HEK293 (cell line): ENCODE results near the gene ACTR8.

Experiments
- CTCF ChIA-PET: fragments of 350-600 bp; formaldehyde crosslinking; extraction: SDS; loops from one replicate; lab custom pipeline; 2021; ENCODE audit warnings: antibody characterized with exemption; lab: Yijun Ruan, JAX
- POLR2A ChIA-PET: fragments of 300-600 bp; formaldehyde crosslinking; extraction: SDS; loops from one replicate; lab custom pipeline; 2020; ENCODE audit warnings: antibody characterized with exemption, inconsistent platforms; lab: Yijun Ruan, JAX
- H3K27ac ChIP-seq: fragments of 200-500 bp; sonication (Bioruptor generic); 2 replicates; pipeline ENCODE4 v1.5.1; 2014; ENCODE audit warnings: low read depth, low read length, control low read depth, inconsistent platforms; ENCODE audit errors: extremely low read depth
- H3K36me3 ChIP-seq, 2 experiments: fragments of 200-500 bp in 1 of 2; sonication (Bioruptor generic) in 1 of 2; 1 replicate in 1 of 2; 2 replicates in 1 of 2; pipeline ENCODE4 v1.5.1; 2014 to 2017; ENCODE audit warnings: inconsistent platforms in 2 of 2, low read length in 2 of 2; ENCODE audit not compliant: control insufficient read depth in 2 of 2, insufficient read depth in 1 of 2
- H3K4me1 ChIP-seq: fragments of 200-500 bp; sonication (Bioruptor generic); 2 replicates; pipeline ENCODE4 v1.5.1; 2014; ENCODE audit warnings: mild to moderate bottlenecking, low read length, inconsistent platforms; ENCODE audit not compliant: control insufficient read depth, insufficient read depth
- H3K4me3 ChIP-seq: 2 replicates; pipeline ENCODE4 v1.5.1; 2011; ENCODE audit warnings: low read depth, mild to moderate bottlenecking, control low read depth, low read length, moderate library complexity
- H3K9me3 ChIP-seq: fragments of 200-500 bp; sonication (Bioruptor generic); 2 replicates; pipeline ENCODE4 v1.5.1; 2014; ENCODE audit warnings: low read depth, low read length, inconsistent platforms; ENCODE audit not compliant: control insufficient read depth, insufficient read depth
- GFI1B ChIP-seq: fragments of 450-650 bp; formaldehyde crosslinking; IDR thresholded peaks from 2 replicates; pipeline ENCODE4 v1.5.1; 2016; ENCODE audit warnings: missing biosample characterization, missing genetic modification characterization
- GLIS1 ChIP-seq: fragments of 450-650 bp; formaldehyde crosslinking; IDR thresholded peaks from 2 replicates; pipeline ENCODE4 v1.5.1; 2016; ENCODE audit warnings: missing biosample characterization, missing genetic modification characterization
- PBX3 ChIP-seq: sonication (generic); formaldehyde crosslinking; IDR thresholded peaks from 2 replicates; pipeline ENCODE4 v1.8.1; 2022; ENCODE audit warnings: mild to moderate bottlenecking, moderate library complexity, missing genetic modification reagents
- PRDM1 ChIP-seq: fragments of 450-650 bp; formaldehyde crosslinking; IDR thresholded peaks from 2 replicates; pipeline ENCODE4; 2016; ENCODE audit warnings: missing biosample characterization, missing genetic modification characterization
- SCRT2 ChIP-seq: fragments of 450-650 bp; formaldehyde crosslinking; IDR thresholded peaks from 2 replicates; pipeline ENCODE4 v1.5.1; 2016; ENCODE audit warnings: missing biosample characterization, missing genetic modification characterization
- YY2 ChIP-seq: fragments of 450-650 bp; formaldehyde crosslinking; IDR thresholded peaks from 2 replicates; pipeline ENCODE4 v1.5.1; 2016; ENCODE audit warnings: missing biosample characterization, missing genetic modification characterization
- ZNF132 ChIP-seq: fragments of 450-650 bp; formaldehyde crosslinking; IDR thresholded peaks from 2 replicates; pipeline ENCODE4 v1.5.1; 2017; ENCODE audit warnings: missing biosample characterization, missing genetic modification characterization, borderline replicate concordance
- ZNF148 ChIP-seq: fragments of 450-650 bp; formaldehyde crosslinking; IDR thresholded peaks from 2 replicates; pipeline ENCODE4 v1.5.0; 2017; ENCODE audit warnings: missing biosample characterization, missing genetic modification characterization, borderline replicate concordance
- ZNF157 ChIP-seq: fragments of 450-650 bp; formaldehyde crosslinking; IDR thresholded peaks from 2 replicates; pipeline ENCODE4 v1.5.1; 2016; ENCODE audit warnings: missing biosample characterization, missing genetic modification characterization
- ZNF174 ChIP-seq: fragments of 450-650 bp; formaldehyde crosslinking; IDR thresholded peaks from 2 replicates; pipeline ENCODE4 v1.5.0; 2017; ENCODE audit warnings: missing biosample characterization, mild to moderate bottlenecking, missing genetic modification characterization
- ZNF302 ChIP-seq: fragments of 450-650 bp; formaldehyde crosslinking; IDR thresholded peaks from 2 replicates; pipeline ENCODE4 v1.5.1; 2016; ENCODE audit warnings: missing biosample characterization, missing genetic modification characterization, low read depth
- ZNF510 ChIP-seq: fragments of 450-650 bp; formaldehyde crosslinking; IDR thresholded peaks from 2 replicates; pipeline ENCODE4 v1.5.1; 2018; ENCODE audit warnings: mild to moderate bottlenecking, missing genetic modification characterization, missing biosample characterization; ENCODE audit not compliant: insufficient replicate concordance
- ZNF585B ChIP-seq: fragments of 450-650 bp; formaldehyde crosslinking; IDR thresholded peaks from 2 replicates; pipeline ENCODE4 v1.5.1; 2016; ENCODE audit warnings: missing biosample characterization, missing genetic modification characterization
- ZNF600 ChIP-seq: fragments of 450-650 bp; formaldehyde crosslinking; IDR thresholded peaks from 2 replicates; pipeline ENCODE4 v1.5.1; 2016; ENCODE audit warnings: missing biosample characterization, missing genetic modification characterization
- ZNF610 ChIP-seq: fragments of 450-650 bp; formaldehyde crosslinking; IDR thresholded peaks from 2 replicates; pipeline ENCODE4 v1.5.1; 2016; ENCODE audit warnings: missing biosample characterization, missing genetic modification characterization, borderline replicate concordance
- ZNF621 ChIP-seq: fragments of 450-650 bp; formaldehyde crosslinking; IDR thresholded peaks from 2 replicates; pipeline ENCODE4 v1.5.1; 2017; ENCODE audit warnings: missing biosample characterization, missing genetic modification characterization
- ZNF623 ChIP-seq: fragments of 450-650 bp; formaldehyde crosslinking; IDR thresholded peaks from 2 replicates; pipeline ENCODE4 v1.5.1; 2016; ENCODE audit warnings: missing biosample characterization, missing genetic modification characterization
- ZNF660 ChIP-seq: fragments of 450-650 bp; IDR thresholded peaks from 2 replicates; pipeline ENCODE4 v1.5.1; 2018; ENCODE audit warnings: missing biosample characterization, mild to moderate bottlenecking, missing genetic modification characterization
- ZNF664 ChIP-seq: fragments of 450-650 bp; formaldehyde crosslinking; IDR thresholded peaks from 2 replicates; pipeline ENCODE4 v1.5.1; 2016; ENCODE audit warnings: missing biosample characterization, missing genetic modification characterization
- ZNF670 ChIP-seq: fragments of 450-650 bp; formaldehyde crosslinking; IDR thresholded peaks from 2 replicates; pipeline ENCODE4 v1.5.1; 2016; ENCODE audit warnings: missing biosample characterization, missing genetic modification characterization, low read depth
- ZNF707 ChIP-seq: fragments of 450-650 bp; formaldehyde crosslinking; IDR thresholded peaks from 2 replicates; pipeline ENCODE4 v1.5.1; 2016; ENCODE audit warnings: missing biosample characterization, missing genetic modification characterization
- ZNF747 ChIP-seq: fragments of 450-650 bp; formaldehyde crosslinking; IDR thresholded peaks from 2 replicates; pipeline ENCODE4 v1.5.1; 2016; ENCODE audit warnings: missing biosample characterization, missing genetic modification characterization
- ZNF777 ChIP-seq: fragments of 450-650 bp; formaldehyde crosslinking; IDR thresholded peaks from 2 replicates; pipeline ENCODE4 v1.5.1; 2017; ENCODE audit warnings: missing biosample characterization, missing genetic modification characterization, borderline replicate concordance
- ZNF830 ChIP-seq: fragments of 450-650 bp; IDR thresholded peaks from 2 replicates; pipeline ENCODE4 v1.5.0; 2018; ENCODE audit warnings: missing biosample characterization, missing genetic modification characterization, low read depth, mild to moderate bottlenecking, moderate library complexity
- ZSCAN18 ChIP-seq: fragments of 450-650 bp; formaldehyde crosslinking; IDR thresholded peaks from 2 replicates; pipeline ENCODE4 v1.5.1; 2016; ENCODE audit warnings: missing biosample characterization, missing genetic modification characterization
- TF ChIP-seq, protein P1 (sequence below): fragments of 450-650 bp; formaldehyde crosslinking; IDR thresholded peaks from 2 replicates; pipeline ENCODE4 v1.5.1; 2016; ENCODE audit warnings: missing biosample characterization, missing genetic modification characterization

ACTR8 gene

DNA sequence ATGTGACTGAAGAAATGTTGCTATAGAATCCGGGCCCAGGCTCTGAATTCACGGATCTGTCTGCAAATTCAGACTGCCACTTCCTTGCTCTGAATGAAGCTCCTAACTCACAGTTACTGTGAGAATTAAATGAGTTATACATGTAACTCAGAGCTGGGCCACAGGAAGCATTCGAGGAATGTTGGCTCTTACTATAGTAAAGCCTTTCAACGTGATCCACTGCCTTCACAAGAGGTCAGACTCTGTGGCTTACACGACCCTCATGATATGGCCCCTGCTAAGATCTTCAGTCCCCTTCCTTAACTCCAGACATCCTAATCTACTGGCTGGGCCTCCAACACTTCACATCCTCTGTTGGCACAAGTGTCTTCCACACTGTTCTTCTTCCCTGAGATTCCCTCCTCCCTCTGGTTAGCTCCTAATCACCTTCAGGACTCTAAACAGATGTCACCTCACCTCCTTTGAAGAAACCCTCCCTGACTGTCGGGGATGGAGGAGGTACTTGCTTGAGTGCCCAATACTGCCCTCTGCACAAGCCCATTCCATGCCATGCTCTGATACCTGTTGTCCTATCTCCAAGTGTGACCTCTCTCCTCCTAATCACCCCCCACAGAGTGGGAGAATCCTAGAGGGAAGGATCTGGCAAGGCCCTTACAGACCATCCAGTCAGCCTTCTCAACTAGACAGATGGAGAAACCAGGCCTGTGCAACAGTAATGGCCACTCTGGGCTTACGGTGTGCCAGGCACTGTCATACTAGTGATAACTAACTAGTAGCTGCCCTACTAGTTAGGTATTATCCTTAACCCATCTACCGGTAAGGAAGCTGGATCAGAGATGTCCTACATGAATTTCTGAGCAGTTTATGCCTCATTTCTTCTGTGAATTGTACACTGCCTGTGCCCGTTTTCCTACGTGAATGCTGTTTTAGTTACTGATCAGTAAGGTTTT lies 1.3 kb downstream of the ACTR8 start:
- Histone ChIP-seq H3K4me3 (peak overlapping the region; percentile 98), H3K4me1 (no peaks in the 10 kb centered on the region; the same call in 1 of the 2 replicates), H3K9me3 (no peaks in the 10 kb centered on the region), H3K36me3 (peaks cover 26 to 78% of the 10 kb centered on the region in 2 experiments), H3K27ac (peak overlapping the region; percentile 5; the same call in 1 of the 2 replicates)
- no peak for TF ChIP-seq GFI1B (tag by site-specific recombination)
- TF ChIP-seq PBX3, result no peak
- TF ChIP-seq ZSCAN18 (tag by site-specific recombination), result no peak
- peak; percentile 8; the same call in 1 of the 2 replicates for TF ChIP-seq GLIS1 (tag by site-specific recombination)
- ChIA-PET POLR2A (no interaction called here), CTCF (no interaction called here)

- POLR2A ChIA-PET, result no interaction called here
- CTCF ChIA-PET, result interaction anchor here (0.5 to 0.7 kb wide), 2 partner anchors 14 to 1361 kb away, joined by 3 read pairs; no protein-coding TSS in a partner anchor
Observed at GRCh38 chr3:53865732-53866499, 16.0 kb downstream of the ACTR8 start.

DNA sequence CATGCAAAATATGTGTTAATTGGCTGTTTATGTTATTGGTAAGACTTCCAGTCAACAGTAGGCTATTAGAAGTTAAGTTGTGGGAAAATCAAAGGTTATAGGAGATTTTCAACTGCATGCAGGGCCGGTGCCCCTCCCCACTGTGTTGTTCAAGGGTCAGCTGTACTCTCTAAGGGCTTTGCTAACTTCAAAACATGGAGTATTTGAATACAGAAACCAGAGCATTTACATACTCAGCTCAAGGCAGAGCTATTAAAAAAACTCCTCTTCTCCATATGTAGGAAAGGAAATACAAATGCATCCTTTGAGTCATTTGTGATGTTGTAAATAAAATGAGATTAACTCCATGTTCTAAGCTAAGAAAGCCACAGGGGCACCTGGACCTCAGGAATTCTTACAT lies 18.8 kb downstream of the ACTR8 start:
- CTCF ChIA-PET, result no interaction called here
- Histone ChIP-seq H3K4me3 (no peak overlapping the region), H3K4me1 (no peaks in the 10 kb centered on the region), H3K9me3 (no peaks in the 10 kb centered on the region), H3K36me3 (peaks cover 5 to 86% of the 10 kb centered on the region in 2 experiments), H3K27ac (no peak overlapping the region)
- POLR2A ChIA-PET, result interaction anchor here (1.6 kb wide), 1 partner anchor 18 kb away, joined by 4 read pairs; the partner anchor contains the start of gene CHDH
- TF ChIP-seq ZNF302 (tag by site-specific recombination) (no peak), ZNF623 (no peak), ZNF747 (no peak), ZNF157 (tag by site-specific recombination) (no peak), ZNF600 (tag by site-specific recombination) (no peak), ZNF660 (tag by site-specific recombination) (no peak), ZNF830 (no peak), ZNF510 (no peak), ZNF148 (no peak), ZNF610 (tag by site-specific recombination) (no peak), ZNF585B (tag by site-specific recombination) (no peak), ZNF707 (no peak), ZNF664 (tag by site-specific recombination) (no peak)

More at GRCh38 chr3:53865732-53866499, 16.0 kb downstream of the ACTR8 start:
- no peak overlapping the region for H3K27ac ChIP-seq
- H3K4me1 ChIP-seq, result no peaks in the 10 kb centered on the region
- peaks cover 8 to 88% of the 10 kb centered on the region in 2 experiments; a peak in 2 of 3 replicates for H3K36me3 ChIP-seq
- TF ChIP-seq SCRT2 (tag by site-specific recombination), result no peak
- TF ChIP-seq, protein P1, sequence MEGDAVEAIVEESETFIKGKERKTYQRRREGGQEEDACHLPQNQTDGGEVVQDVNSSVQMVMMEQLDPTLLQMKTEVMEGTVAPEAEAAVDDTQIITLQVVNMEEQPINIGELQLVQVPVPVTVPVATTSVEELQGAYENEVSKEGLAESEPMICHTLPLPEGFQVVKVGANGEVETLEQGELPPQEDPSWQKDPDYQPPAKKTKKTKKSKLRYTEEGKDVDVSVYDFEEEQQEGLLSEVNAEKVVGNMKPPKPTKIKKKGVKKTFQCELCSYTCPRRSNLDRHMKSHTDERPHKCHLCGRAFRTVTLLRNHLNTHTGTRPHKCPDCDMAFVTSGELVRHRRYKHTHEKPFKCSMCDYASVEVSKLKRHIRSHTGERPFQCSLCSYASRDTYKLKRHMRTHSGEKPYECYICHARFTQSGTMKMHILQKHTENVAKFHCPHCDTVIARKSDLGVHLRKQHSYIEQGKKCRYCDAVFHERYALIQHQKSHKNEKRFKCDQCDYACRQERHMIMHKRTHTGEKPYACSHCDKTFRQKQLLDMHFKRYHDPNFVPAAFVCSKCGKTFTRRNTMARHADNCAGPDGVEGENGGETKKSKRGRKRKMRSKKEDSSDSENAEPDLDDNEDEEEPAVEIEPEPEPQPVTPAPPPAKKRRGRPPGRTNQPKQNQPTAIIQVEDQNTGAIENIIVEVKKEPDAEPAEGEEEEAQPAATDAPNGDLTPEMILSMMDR (tag by site-specific recombination), result no peak
- no peak for TF ChIP-seq ZNF621 (tag by site-specific recombination)
- no peak for TF ChIP-seq PRDM1 (tag by site-specific recombination)
- TF ChIP-seq ZNF174, result no peak
- no peak for TF ChIP-seq YY2 (tag by site-specific recombination)
- TF ChIP-seq ZNF132 (tag by site-specific recombination), result no peak
- no peak for TF ChIP-seq ZNF600 (tag by site-specific recombination)
- no peak for TF ChIP-seq ZNF670 (tag by site-specific recombination)
- no peak for TF ChIP-seq ZNF777
- no peak overlapping the region for H3K4me3 ChIP-seq
- no peaks in the 10 kb centered on the region for H3K9me3 ChIP-seq
